ENCODE results near the gene CAP1.
A peak's percentile ranks its signal among the peaks of the same experiment; 100 is the strongest.

Gene CAP1

GRCh38 chr1:40102038-40102437 is 61.5 kb downstream of the CAP1 start:
- ChIA-PET POLR2A (ENCODE audit: low non-redundant PET) (no interaction called here), CTCF (no interaction called here)
- no peak for TF ChIP-seq CTCF (conservative IDR thresholded peaks at IDR 0.05; ENCODE audit: low read depth)
- DNase-seq (ENCODE audit: low spot score): no peak
- no peak overlapping the region for H3K27ac ChIP-seq

GRCh38 chr1:40102896-40103295 is 62.4 kb downstream of the CAP1 start:
- ChIA-PET CTCF (interaction anchor here (1.1 kb wide), 1 partner anchor 41 kb away, joined by 3 read pairs; no protein-coding TSS in a partner anchor), POLR2A (ENCODE audit: low non-redundant PET) (no interaction called here)
- TF ChIP-seq CTCF (conservative IDR thresholded peaks at IDR 0.05; ENCODE audit: low read depth): no peak
- no peak overlapping the region for H3K27ac ChIP-seq
- DNase-seq (ENCODE audit: low spot score): no peak

GRCh38 chr1:40105028-40105427 is 64.5 kb downstream of the CAP1 start:
- POLR2A ChIA-PET (ENCODE audit: low non-redundant PET): no interaction called here
- DNase-seq (ENCODE audit: low spot score): no peak
- H3K27ac ChIP-seq: no peak overlapping the region
- no peak for TF ChIP-seq CTCF (conservative IDR thresholded peaks at IDR 0.05; ENCODE audit: low read depth)
- CTCF ChIA-PET: no interaction called here

GRCh38 chr1:40107290-40107959 is 66.9 kb downstream of the CAP1 start:
- DNase-seq (ENCODE audit: low spot score): peak; percentile 77
- ChIA-PET POLR2A (ENCODE audit: low non-redundant PET) (no interaction called here), CTCF (no interaction called here)
- no peak overlapping the region for H3K27ac ChIP-seq
- no peak for TF ChIP-seq CTCF (conservative IDR thresholded peaks at IDR 0.05; ENCODE audit: low read depth)

GRCh38 chr1:40110389-40110788 is 69.9 kb downstream of the CAP1 start:
- POLR2A ChIA-PET (ENCODE audit: low non-redundant PET): no interaction called here
- DNase-seq (ENCODE audit: low spot score): no peak
- CTCF ChIA-PET: interaction anchor here (0.7 kb wide), 1 partner anchor 51 kb away, joined by 3 read pairs; the partner anchor contains the start of gene RLF
- H3K27ac ChIP-seq: no peak overlapping the region
- no peak for TF ChIP-seq CTCF (conservative IDR thresholded peaks at IDR 0.05; ENCODE audit: low read depth)

- CTCF ChIA-PET: interaction anchor here (0.6 kb wide), 1 partner anchor 187 kb away, joined by 3 read pairs; no protein-coding TSS in a partner anchor
- DNase-seq (ENCODE audit: low spot score): no peak
- POLR2A ChIA-PET (ENCODE audit: low non-redundant PET): no interaction called here
- TF ChIP-seq CTCF (conservative IDR thresholded peaks at IDR 0.05; ENCODE audit: low read depth): no peak
- H3K27ac ChIP-seq: no peak overlapping the region
These were observed 73.9 kb downstream of the CAP1 start for GRCh38 chr1:40114400-40114799.
